Body of pancreas (tissue), 4 donors: Measurements from ENCODE around the gene HRG.

ENCODE experiments used
- POLR2A ChIP-seq, 3 donors: fragments of 450-650 bp; IDR thresholded peaks; one replicate each; pipeline ENCODE4 v1.6.1; 2016; ENCODE audit warnings: antibody characterized with exemption in 3 of 3, mild to moderate bottlenecking in 2 of 3
- TF ChIP-seq, protein P1 (sequence below), 7 experiments: fragments of 450-650 bp in 4 of 7; fragments of 200-600 bp in 3 of 7; sonication (generic) in 3 of 7; IDR thresholded peaks; one replicate each; pipeline ENCODE4 v1.5.1; 2016 to 2019; ENCODE audit warnings: antibody characterized with exemption in 7 of 7

- TF ChIP-seq, protein P1, sequence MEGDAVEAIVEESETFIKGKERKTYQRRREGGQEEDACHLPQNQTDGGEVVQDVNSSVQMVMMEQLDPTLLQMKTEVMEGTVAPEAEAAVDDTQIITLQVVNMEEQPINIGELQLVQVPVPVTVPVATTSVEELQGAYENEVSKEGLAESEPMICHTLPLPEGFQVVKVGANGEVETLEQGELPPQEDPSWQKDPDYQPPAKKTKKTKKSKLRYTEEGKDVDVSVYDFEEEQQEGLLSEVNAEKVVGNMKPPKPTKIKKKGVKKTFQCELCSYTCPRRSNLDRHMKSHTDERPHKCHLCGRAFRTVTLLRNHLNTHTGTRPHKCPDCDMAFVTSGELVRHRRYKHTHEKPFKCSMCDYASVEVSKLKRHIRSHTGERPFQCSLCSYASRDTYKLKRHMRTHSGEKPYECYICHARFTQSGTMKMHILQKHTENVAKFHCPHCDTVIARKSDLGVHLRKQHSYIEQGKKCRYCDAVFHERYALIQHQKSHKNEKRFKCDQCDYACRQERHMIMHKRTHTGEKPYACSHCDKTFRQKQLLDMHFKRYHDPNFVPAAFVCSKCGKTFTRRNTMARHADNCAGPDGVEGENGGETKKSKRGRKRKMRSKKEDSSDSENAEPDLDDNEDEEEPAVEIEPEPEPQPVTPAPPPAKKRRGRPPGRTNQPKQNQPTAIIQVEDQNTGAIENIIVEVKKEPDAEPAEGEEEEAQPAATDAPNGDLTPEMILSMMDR (IDR thresholded peaks at IDR 0.05), result no peak
- TF ChIP-seq POLR2A (IDR thresholded peaks at IDR 0.05), result no peak
Measured at GRCh38 chr3:186626254-186626847, 39.5 kb upstream of the HRG start.
